Activated CD8-positive, alpha-beta memory T cell treated with anti-CD3 and anti-CD28 coated beads, Interleukin-2, amount 10 ng/mL, durations not matched to agents 7 days and 5 days (primary cell): ENCODE measurements around the gene NPNT. TPM values are rescaled to one million over a fixed set of nuclear protein-coding genes. Genes with fewer than 3 reads are reported as not detected.

Experiments used
- ATAC-seq: fragments of 150-1000 bp; cut with Tn5 transposase; one replicate; pipeline ENCODE4 v1.10.0; 2021; ENCODE audit warnings: moderate library complexity
- CTCF ChIA-PET: fragments of 350-600 bp; sonication (Branson Sonifier 250); formaldehyde crosslinking; loops from one replicate; lab custom pipeline; 2021; ENCODE audit warnings: antibody characterized with exemption; lab: Charles Lee
- DNase-seq: peaks from one replicate; pipeline ENCODE4 v3.0.0-alpha.2; 2020
- H3K27ac Mint-ChIP-seq: one replicate; pipeline ENCODE4 v1.8.0; 2021; ENCODE audit warnings: mild to moderate bottlenecking, mixed read lengths
- H3K27me3 Mint-ChIP-seq: one replicate; pipeline ENCODE4 v1.8.0; 2021; ENCODE audit warnings: mixed read lengths
- H3K36me3 Mint-ChIP-seq: one replicate; pipeline ENCODE4 v1.8.0; 2021; ENCODE audit warnings: mild to moderate bottlenecking, mixed read lengths
- H3K4me1 Mint-ChIP-seq: one replicate; pipeline ENCODE4 v1.8.0; 2021; ENCODE audit warnings: mixed read lengths
- H3K4me3 Mint-ChIP-seq: one replicate; pipeline ENCODE4 v1.8.0; 2021; ENCODE audit warnings: mild to moderate bottlenecking, moderate library complexity, mixed read lengths
- H3K9me3 Mint-ChIP-seq: one replicate; pipeline ENCODE4 v1.8.0; 2022; ENCODE audit warnings: low read depth, mixed read lengths
- total RNA-seq, 2 experiments: library from RNA; stranded (reverse); gene quantifications; one replicate each; pipeline ENCODE4 v1.2.3, GENCODE V29; 2021

NPNT gene
- total RNA-seq, 2 experiments from 2014 or later: not detected

DNA sequence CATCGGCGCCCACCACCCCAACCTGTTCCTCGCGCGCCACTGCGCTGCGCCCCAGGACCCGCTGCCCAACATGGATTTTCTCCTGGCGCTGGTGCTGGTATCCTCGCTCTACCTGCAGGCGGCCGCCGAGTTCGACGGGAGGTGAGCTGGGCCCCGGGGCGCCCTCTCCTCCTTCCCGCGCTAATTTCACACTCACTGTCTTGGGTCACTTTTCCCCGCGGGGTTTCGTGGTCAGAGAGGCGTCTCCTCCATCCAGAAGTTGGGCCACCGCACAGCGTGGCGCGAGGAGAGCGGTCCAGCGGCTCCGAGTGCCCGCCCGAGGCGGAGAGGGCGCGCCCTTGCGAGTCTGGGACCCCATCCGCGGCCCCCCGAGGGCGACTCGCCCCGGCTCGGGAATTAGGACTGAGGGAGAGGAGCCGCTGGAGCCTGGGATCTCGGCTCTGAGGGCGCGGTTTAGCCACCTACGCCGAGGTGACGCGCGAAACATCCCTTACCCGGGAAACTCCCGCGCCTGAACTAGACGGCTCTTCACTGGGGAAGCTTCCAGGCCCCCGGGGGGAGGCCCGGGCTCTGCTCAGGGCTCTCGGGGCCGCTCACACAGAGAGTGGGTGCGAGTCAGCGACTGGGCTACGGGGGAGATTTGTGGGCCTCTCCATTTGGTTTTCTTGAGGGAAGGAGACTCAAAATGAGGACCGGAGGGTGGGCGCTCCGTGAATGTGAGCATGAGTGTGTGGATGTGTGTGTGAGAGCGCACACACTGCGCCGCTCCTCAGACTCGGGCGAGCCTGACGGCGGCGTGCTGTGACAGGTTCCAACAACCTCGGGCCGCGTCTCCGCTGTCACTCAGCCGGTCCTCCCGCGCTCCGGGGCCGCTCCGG lies 551 bp downstream of the NPNT start:
- DNase-seq: no peak
- no peaks in the 10 kb centered on the region for H3K9me3 Mint-ChIP-seq
- no peaks in the 10 kb centered on the region for H3K36me3 Mint-ChIP-seq
- peaks cover 86% of the 10 kb centered on the region for H3K27me3 Mint-ChIP-seq
- ATAC-seq: peak; percentile 27
- H3K4me1 Mint-ChIP-seq: peaks cover 5% of the 10 kb centered on the region
- H3K4me3 Mint-ChIP-seq: peak overlapping the region; percentile 18
- H3K27ac Mint-ChIP-seq: no peak overlapping the region
- CTCF ChIA-PET: no interaction called here

DNA sequence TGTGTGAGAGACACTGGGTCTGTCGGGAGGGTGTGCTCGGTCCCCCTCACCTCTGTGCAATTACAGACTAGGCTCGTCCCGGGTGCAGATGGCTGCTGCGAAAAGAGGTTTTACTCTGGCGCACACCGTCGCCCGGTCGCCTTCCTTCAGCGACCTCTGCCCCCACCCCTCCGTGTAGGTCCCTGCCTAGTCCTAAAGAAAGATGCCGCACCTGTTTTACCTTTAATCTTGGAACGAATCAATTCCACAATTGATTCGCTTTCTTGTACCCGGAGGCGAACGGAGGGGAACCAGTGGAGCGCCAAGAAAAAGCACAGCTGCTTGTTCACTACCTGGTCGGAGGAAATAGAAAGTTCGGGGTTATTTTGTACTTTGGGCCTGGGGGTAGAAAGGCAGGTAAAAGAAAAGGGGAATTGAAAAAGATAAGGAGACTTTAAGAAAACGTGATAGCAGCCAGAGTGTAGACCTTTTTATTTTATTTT lies 1.2 kb downstream of the NPNT start:
- ATAC-seq (no peak), DNase-seq (no peak)
- Mint-ChIP-seq H3K4me3 (peak overlapping the region; percentile 18), H3K36me3 (no peaks in the 10 kb centered on the region), H3K9me3 (no peaks in the 10 kb centered on the region), H3K27ac (no peak overlapping the region), H3K27me3 (peaks cover 83% of the 10 kb centered on the region), H3K4me1 (peaks cover 5% of the 10 kb centered on the region)
- CTCF ChIA-PET: no interaction called here

DNA sequence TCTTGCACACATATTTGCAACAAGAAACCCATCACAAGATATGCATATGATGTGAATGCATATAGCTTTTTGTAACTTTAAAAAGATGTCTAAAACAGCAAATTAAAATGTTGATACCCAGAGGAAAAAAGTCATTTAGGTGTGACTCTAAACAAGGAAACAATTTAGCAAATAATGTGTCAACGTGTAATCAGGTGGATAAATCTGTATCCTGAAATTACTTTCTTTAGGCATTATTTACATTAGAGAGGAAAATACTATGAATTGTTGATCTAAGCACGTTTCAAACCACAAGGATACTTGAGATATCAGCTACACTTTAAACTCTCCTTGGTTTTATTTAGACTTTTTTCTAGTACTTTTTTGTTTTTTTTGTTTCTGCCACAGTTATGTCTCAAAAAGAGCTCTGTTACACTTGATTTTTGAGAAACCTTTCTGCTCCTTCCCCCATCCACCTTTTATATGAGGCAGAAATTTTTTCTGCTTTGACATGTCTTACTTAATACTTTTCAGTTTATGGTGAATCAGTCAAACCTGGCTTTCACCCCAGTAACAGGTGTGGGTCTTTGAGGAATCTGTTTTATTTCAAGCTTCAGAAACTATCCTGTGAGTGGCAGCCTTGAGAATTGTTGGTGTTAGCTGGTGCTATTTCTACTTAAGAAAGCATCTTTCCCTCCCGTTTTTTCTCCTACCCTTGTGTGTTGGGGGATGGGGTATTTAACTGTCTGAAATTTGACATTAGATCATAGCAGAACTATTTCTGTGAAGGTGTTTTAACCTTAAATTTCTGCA lies 1.9 kb downstream of the NPNT start:
- no peak for DNase-seq
- peaks cover 5% of the 10 kb centered on the region for H3K4me1 Mint-ChIP-seq
- no peak overlapping the region for H3K27ac Mint-ChIP-seq
- no peaks in the 10 kb centered on the region for H3K36me3 Mint-ChIP-seq
- CTCF ChIA-PET: no interaction called here
- no peaks in the 10 kb centered on the region for H3K9me3 Mint-ChIP-seq
- H3K27me3 Mint-ChIP-seq: peaks cover 83% of the 10 kb centered on the region
- no peak overlapping the region for H3K4me3 Mint-ChIP-seq
- ATAC-seq: no peak

DNA sequence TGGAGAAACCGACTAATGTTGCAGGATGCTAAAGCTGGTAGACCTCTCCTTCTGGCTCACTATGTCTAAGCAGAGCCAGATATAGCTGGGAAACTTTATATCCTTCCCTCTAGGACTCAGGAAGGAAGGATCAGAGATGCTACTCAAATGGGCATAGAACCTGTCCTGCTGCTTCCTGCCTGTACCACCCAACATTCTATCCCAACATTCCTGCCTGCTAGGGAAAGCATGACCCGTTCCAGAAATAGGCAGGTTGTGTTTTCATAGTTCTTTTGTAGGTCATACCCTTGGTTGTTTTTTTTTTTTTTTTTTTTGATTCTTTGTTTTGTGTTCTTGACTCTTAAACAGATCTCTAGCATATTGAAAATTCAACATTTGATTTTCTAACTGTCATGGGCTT lies 5.3 kb downstream of the NPNT start:
- Mint-ChIP-seq H3K4me3 (no peak overlapping the region), H3K27ac (no peak overlapping the region), H3K9me3 (no peaks in the 10 kb centered on the region), H3K36me3 (no peaks in the 10 kb centered on the region), H3K27me3 (peaks cover 62% of the 10 kb centered on the region), H3K4me1 (peaks cover 4% of the 10 kb centered on the region)
- CTCF ChIA-PET: no interaction called here
- ATAC-seq (no peak), DNase-seq (no peak)

DNA sequence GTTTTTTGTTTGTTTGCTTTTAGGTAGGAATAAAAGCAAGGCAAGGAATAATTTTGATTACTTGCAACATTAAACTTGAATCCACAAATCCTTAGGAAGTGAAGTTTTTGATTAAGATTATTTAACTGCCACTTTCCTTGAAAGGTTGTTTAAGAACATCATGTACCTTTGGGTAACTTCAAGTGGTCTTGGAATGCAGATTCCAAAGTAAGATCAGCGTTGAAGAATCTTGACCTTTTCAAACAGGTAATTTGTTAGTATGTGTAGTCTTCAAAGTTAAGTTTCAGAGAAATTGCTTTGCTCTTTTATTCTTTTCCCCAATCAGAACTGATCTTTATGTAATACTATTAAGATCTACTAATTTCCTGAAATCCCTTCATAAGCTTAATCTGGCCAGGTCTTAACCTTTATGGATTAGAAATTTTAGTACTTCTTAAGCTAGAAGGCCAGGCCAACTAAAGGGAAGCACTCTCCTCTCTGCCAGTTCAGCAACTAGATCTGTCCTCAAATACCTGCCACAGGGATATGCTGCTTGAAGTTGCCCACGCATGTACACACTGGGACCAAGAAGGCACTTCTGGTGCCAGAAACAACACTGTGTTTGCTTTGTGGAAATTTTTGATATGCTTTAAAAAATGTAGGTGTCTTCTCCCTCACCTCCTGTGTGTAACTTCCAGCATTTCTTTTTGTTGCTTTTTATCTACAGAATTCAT lies 7.4 kb downstream of the NPNT start:
- peaks cover 40% of the 10 kb centered on the region for H3K27me3 Mint-ChIP-seq
- no peaks in the 10 kb centered on the region for H3K9me3 Mint-ChIP-seq
- CTCF ChIA-PET: no interaction called here
- ATAC-seq: no peak
- H3K27ac Mint-ChIP-seq: no peak overlapping the region
- no peak for DNase-seq
- no peaks in the 10 kb centered on the region for H3K4me1 Mint-ChIP-seq
- H3K36me3 Mint-ChIP-seq: no peaks in the 10 kb centered on the region
- no peak overlapping the region for H3K4me3 Mint-ChIP-seq

DNA sequence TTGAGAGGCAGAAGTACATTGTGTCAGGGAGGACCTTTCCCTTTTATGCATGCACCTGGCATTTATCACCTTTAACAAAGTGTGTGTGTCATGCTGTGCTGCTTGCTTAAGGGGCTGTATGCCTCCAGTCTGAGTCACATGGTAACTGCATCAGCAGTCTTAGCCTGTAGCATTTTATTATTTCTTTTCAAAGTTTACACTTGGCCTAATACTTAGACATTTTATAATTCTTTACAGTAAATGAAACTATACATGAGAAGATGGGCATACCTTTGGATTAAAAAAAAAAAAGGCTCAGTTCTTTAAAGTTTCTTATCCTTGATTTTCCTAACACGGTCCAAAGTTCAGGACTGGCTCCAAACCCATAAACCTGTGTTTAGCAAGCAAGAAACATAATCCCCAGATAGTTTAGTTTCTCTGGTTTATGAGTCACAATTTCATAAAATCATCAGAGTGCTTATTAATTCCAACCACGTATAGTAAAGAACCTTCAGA lies 14.6 kb downstream of the NPNT start:
- H3K27me3 Mint-ChIP-seq: no peaks in the 10 kb centered on the region
- no peak overlapping the region for H3K27ac Mint-ChIP-seq
- H3K4me1 Mint-ChIP-seq: no peaks in the 10 kb centered on the region
- H3K9me3 Mint-ChIP-seq: no peaks in the 10 kb centered on the region
- DNase-seq (no peak), ATAC-seq (no peak)
- CTCF ChIA-PET: no interaction called here
- H3K4me3 Mint-ChIP-seq: no peak overlapping the region
- no peaks in the 10 kb centered on the region for H3K36me3 Mint-ChIP-seq

DNA sequence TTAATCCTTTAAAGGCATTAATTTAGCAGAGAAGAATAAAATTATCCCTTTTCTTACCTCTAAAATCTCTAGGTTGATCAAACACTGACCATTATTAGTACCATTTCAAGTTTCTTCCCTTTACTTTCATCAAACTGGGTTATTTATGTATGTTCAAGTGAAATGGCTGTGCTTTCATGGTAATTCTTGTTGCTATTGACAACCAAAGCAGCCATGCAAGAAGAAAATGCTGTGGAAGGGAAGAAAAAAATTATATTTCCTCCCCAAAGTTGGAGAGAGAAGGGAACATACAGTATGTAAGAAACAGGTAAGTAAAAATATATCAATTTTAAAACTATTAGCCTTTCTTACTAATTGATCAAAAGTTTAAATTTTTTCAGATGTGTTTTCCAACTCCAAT lies 16.2 kb downstream of the NPNT start:
- DNase-seq: no peak
- no peak for ATAC-seq
- Mint-ChIP-seq H3K4me3 (no peak overlapping the region), H3K9me3 (no peaks in the 10 kb centered on the region), H3K27me3 (no peaks in the 10 kb centered on the region), H3K4me1 (no peaks in the 10 kb centered on the region), H3K27ac (no peak overlapping the region), H3K36me3 (no peaks in the 10 kb centered on the region)
- CTCF ChIA-PET: no interaction called here

DNA sequence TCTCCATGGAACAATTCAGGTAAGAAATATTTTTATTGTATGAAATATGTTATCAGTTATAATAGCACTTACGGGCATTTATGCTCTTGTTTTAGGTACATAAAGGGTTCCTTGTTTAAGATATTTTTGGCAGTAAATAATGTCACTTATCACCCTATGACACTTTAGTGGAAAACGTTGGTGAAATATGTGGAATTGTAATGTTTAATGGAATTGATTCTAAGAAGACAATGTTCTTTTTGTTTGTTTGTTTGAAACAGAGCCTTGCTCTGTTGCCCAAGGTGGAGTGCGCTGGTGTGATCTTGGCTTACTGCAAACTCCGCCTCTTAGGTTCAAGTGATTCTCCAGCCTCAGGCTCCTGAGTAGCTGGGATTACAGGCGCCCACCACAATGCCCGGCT lies 17.4 kb downstream of the NPNT start:
- no peaks in the 10 kb centered on the region for H3K9me3 Mint-ChIP-seq
- CTCF ChIA-PET: no interaction called here
- H3K36me3 Mint-ChIP-seq: no peaks in the 10 kb centered on the region
- no peaks in the 10 kb centered on the region for H3K4me1 Mint-ChIP-seq
- H3K27ac Mint-ChIP-seq: no peak overlapping the region
- ATAC-seq (no peak), DNase-seq (no peak)
- no peak overlapping the region for H3K4me3 Mint-ChIP-seq
- H3K27me3 Mint-ChIP-seq: no peaks in the 10 kb centered on the region

DNA sequence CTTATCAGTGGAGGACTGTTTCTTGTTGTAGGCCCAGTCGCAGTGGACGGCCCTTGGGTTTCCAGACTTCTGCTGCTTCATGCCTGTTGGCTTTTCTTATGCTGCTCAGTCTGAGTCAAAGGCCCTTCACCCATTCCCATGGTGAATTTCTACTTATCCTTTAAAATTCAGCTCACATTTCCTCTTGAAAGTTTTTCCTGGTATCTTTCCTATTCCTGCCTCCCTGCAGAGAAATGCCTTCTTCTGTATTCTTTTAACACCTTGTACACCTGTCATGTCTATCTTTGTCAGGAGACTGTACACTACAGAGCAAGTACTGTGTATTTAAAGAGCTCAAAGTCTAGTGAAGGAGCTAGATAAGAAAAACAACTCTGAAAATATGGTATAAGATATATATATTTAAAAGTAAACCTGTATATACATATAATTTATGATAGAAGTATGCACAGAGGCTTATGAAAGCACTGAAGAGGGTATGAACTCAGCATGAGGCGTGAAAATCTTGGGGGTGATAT lies 22.0 kb downstream of the NPNT start:
- H3K4me1 Mint-ChIP-seq: no peaks in the 10 kb centered on the region
- CTCF ChIA-PET: no interaction called here
- H3K4me3 Mint-ChIP-seq: no peak overlapping the region
- no peaks in the 10 kb centered on the region for H3K9me3 Mint-ChIP-seq
- H3K36me3 Mint-ChIP-seq: no peaks in the 10 kb centered on the region
- ATAC-seq (no peak), DNase-seq (no peak)
- H3K27ac Mint-ChIP-seq: no peak overlapping the region
- H3K27me3 Mint-ChIP-seq: peaks cover 5% of the 10 kb centered on the region

DNA sequence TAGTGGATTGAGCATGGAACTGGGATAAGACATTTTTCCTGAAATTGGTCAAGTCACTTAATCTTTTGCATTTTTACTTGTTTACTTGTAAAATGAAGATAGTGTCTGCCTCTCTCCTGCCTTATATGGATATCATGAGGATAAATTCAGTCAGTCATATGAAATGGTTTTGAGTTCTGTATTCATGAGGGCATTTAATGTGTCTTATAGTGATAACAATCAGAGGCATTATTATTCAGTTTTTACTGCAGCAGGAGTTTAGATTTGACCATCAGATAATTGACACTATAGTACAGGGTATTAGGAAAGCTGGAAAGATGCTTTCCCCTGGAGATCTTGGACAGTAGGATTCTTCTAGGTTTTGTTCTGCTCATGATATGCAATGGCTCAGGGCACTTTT lies 26.0 kb downstream of the NPNT start:
- Mint-ChIP-seq H3K4me1 (no peaks in the 10 kb centered on the region), H3K27ac (no peak overlapping the region), H3K9me3 (no peaks in the 10 kb centered on the region), H3K4me3 (no peak overlapping the region), H3K27me3 (peaks cover 9% of the 10 kb centered on the region), H3K36me3 (no peaks in the 10 kb centered on the region)
- no peak for ATAC-seq
- CTCF ChIA-PET: no interaction called here
- no peak for DNase-seq

DNA sequence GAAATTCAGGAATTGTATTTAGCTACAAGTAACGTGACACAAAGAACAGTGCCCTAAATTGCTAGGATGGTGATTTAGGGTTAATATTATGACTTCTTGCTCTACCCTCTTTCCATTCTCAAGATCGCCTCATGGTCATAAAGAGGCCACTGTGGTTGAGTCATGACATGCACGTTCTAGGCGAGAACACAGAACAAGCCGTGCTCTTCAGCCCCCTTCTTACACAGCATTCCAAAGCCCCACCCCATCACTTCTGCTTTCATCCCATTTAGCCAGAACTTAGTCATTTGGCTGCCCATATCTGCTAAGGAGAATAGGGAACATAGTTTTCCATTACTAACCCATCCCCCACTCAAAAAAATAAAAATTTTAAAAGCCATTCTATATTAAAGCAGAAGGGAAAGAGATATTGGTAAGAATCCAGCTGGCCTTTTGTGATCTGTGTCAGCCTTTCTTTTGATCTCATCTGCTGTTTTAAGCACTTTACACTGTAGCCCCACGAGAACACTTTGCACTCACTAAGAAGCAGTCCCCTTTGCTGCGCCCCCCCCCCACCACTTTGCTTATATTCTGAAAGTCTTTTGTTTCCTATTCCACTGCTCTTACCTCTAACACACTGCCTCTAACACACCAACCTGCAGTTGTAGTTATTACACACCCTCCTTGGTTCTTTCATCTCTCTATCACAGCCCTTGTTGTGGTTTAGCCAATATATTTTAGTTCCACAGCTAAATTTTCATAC lies 28.4 kb downstream of the NPNT start:
- no peak for DNase-seq
- CTCF ChIA-PET: no interaction called here
- no peaks in the 10 kb centered on the region for H3K9me3 Mint-ChIP-seq
- peaks cover 6% of the 10 kb centered on the region for H3K27me3 Mint-ChIP-seq
- H3K4me3 Mint-ChIP-seq: no peak overlapping the region
- no peak overlapping the region for H3K27ac Mint-ChIP-seq
- no peaks in the 10 kb centered on the region for H3K36me3 Mint-ChIP-seq
- H3K4me1 Mint-ChIP-seq: no peaks in the 10 kb centered on the region
- ATAC-seq: no peak

DNA sequence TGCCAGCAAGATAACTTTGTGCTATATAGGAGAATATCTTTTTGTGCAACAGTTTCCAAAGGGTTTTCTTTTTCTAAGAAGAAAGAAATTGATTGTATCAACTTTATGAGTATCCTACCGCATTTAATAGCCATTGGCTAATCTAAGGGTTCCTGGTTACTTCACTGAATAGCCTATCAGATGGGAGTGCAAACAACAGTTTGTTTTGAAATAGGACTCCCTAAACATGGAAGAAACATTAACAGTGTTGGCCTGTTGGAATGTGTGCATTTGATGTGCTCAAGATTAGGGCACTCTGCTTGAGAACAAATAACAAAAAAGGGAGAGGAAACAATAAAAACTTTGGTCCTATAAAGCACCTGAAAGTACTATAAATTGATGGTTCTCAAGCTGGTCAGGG lies 29.1 kb downstream of the NPNT start:
- Mint-ChIP-seq H3K4me1 (no peaks in the 10 kb centered on the region), H3K4me3 (no peak overlapping the region), H3K27ac (no peak overlapping the region), H3K27me3 (peaks cover 7% of the 10 kb centered on the region), H3K36me3 (no peaks in the 10 kb centered on the region), H3K9me3 (no peaks in the 10 kb centered on the region)
- CTCF ChIA-PET: no interaction called here
- no peak for DNase-seq
- ATAC-seq: no peak

DNA sequence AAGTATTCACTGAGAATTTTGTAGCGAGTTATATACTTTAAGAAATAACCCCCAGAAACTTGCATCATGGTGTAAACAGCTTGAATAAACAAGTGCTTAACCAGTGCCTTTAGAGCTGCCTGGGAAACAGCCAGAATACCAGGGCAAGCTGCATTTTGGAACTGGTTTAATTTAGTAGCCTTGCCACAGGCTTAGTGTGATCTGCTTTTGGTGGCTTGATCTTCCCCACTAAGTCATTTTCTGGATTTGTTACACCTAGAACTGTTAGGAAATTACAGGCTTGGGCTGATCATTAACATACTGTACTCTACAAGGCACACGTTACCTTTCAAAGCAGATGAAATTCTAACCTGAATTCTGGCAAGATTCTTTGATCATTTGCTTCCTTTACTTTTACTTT lies 35.4 kb downstream of the NPNT start:
- Mint-ChIP-seq H3K27ac (no peak overlapping the region), H3K9me3 (no peaks in the 10 kb centered on the region), H3K27me3 (peaks cover 3% of the 10 kb centered on the region), H3K36me3 (no peaks in the 10 kb centered on the region), H3K4me3 (no peak overlapping the region), H3K4me1 (no peaks in the 10 kb centered on the region)
- ATAC-seq: no peak
- CTCF ChIA-PET: no interaction called here
- no peak for DNase-seq
